ENCODE data around the gene NME2. TPM values are rescaled to one million over a fixed set of nuclear protein-coding genes. Genes with fewer than 3 reads are reported as not detected.

The NME2 gene
- total RNA-seq, 1 donor from 2014 or later, result 468 TPM

DNA sequence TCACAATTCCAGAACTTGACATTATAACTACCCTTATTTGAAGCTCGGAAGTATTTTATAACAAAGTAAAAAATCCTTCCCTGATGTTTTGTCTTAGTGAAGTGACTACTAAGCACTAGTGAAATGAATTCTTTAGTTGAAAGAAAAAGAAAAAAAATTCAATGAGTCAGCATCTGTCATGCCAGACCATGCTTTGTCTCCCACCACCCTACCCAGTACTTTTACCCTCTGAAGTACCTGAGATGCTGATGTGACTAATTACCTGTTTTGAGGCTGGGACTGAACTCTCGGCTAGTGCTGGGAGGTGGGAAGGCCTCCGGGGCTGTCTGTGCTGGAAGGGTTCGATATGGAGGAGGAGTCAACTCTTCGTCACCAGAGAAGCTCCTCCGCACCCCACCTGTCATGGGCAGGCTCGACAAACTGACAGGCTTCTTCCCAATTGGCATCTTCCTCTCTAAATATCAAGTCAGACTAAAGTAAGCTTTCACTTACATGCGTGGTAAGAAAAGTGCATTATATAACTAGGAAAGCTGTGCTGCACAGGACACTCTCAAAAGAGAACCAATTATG is 19.6 kb downstream of the NME2 start:
- no peak for TF ChIP-seq POLR2AphosphoS5 (IDR thresholded peaks at IDR 0.05; ENCODE audit: insufficient read depth in 1 of 2, low read depth in 1 of 2)
- DNase-seq (ENCODE audit: extremely low spot score in 2 of 2), result peak in 1 of 2 donors; percentile 16
- Histone ChIP-seq H3K36me3 (peaks cover 0 to 26% of the 10 kb centered on the region in 2 donors), H3K4me1 (no peaks in the 10 kb centered on the region), H3K27ac (no peak overlapping the region), H3K9me3 (no peaks in the 10 kb centered on the region), H3K27me3 (no peaks in the 10 kb centered on the region), H3K4me3 (no peak overlapping the region)
- intact Hi-C loops (cut with DNase I), result no loop called here

- TF ChIP-seq POLR2A (IDR thresholded peaks at IDR 0.05) (no peak), POLR2AphosphoS5 (IDR thresholded peaks at IDR 0.05; ENCODE audit: insufficient read depth in 1 of 2, low read depth in 1 of 2) (no peak), CTCF (IDR thresholded peaks at IDR 0.05) (no peak)
- DNase-seq (ENCODE audit: extremely low spot score in 2 of 2), result peak in 1 of 2 donors; percentile 10
- Histone ChIP-seq H3K27me3 (no peaks in the 10 kb centered on the region), H3K4me3 (no peak overlapping the region), H3K36me3 (peaks cover 0 to 44% of the 10 kb centered on the region in 2 donors), H3K4me1 (no peaks in the 10 kb centered on the region), H3K9me3 (no peaks in the 10 kb centered on the region), H3K27ac (no peak overlapping the region)
- intact Hi-C loops (cut with DNase I), result no loop called here
These were observed 22.1 kb downstream of the NME2 start for GRCh38 chr17:51188271-51188833.

- no peak overlapping the region for H3K27ac ChIP-seq
- no peak for DNase-seq (ENCODE audit: extremely low spot score in 2 of 2)
- intact Hi-C loops (cut with DNase I), result no loop called here
These were observed 23.0 kb downstream of the NME2 start for GRCh38 chr17:51189162-51189561.

DNA sequence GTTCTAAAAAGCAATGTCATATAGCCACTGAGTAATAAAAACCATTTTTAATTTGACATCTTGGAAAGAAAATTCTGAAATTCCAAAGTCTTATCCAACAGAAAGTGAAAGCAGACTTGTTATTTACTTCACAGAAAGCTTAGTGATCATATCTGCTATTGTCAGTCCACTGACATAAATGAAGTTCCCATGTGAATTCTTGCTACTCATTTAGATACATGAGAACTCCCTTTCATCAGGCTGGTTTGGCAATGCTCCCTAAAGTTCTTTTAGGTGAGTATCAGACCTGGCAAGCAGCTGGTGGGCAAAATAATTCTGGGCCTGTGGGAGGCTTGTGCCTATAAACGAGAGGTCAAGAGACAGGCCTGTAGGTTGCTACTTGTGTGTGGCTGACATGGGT is 23.4 kb downstream of the NME2 start:
- TF ChIP-seq POLR2AphosphoS5 (IDR thresholded peaks at IDR 0.05; ENCODE audit: insufficient read depth in 1 of 2, low read depth in 1 of 2), result no peak
- no peak for TF ChIP-seq POLR2A (IDR thresholded peaks at IDR 0.05)
- TF ChIP-seq CTCF (IDR thresholded peaks at IDR 0.05), result no peak
- intact Hi-C loops (cut with DNase I), result no loop called here

More at GRCh38 chr17:51189162-51189561, 23.0 kb downstream of the NME2 start:
- TF ChIP-seq CTCF (IDR thresholded peaks at IDR 0.05) (no peak), POLR2AphosphoS5 (IDR thresholded peaks at IDR 0.05; ENCODE audit: insufficient read depth in 1 of 2, low read depth in 1 of 2) (no peak), POLR2A (IDR thresholded peaks at IDR 0.05) (no peak)
- H3K36me3 ChIP-seq, result peaks cover 0 to 44% of the 10 kb centered on the region in 2 donors
- no peak overlapping the region for H3K4me3 ChIP-seq
- no peaks in the 10 kb centered on the region for H3K27me3 ChIP-seq
- no peaks in the 10 kb centered on the region for H3K9me3 ChIP-seq
- no peaks in the 10 kb centered on the region for H3K4me1 ChIP-seq

DNA sequence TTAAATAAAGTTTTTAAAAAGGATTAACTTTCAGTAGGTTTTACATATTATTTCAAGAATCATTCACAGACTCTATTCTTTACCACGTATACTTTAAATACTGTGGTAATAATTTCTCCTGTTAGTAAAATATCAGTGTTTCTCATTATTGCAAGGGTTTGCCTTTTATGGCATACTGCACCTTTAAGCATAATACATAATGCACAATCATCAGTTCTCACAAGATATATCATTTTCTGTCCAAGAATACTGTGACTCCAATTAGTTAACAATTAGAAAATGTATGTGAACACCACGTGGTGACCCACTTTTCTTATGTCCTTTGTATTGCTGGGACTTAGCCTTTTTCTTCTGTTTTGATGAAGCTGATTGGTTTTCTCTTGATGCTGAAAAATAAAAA is 25.7 kb downstream of the NME2 start:
- no peaks in the 10 kb centered on the region for H3K9me3 ChIP-seq
- H3K4me3 ChIP-seq, result no peak overlapping the region
- no peaks in the 10 kb centered on the region for H3K27me3 ChIP-seq
- H3K4me1 ChIP-seq, result no peaks in the 10 kb centered on the region
- no peak for DNase-seq (ENCODE audit: extremely low spot score in 2 of 2)
- TF ChIP-seq CTCF (IDR thresholded peaks at IDR 0.05), result no peak
- intact Hi-C loops (cut with DNase I), result no loop called here
- H3K36me3 ChIP-seq, result peaks cover 0 to 47% of the 10 kb centered on the region in 2 donors
- no peak overlapping the region for H3K27ac ChIP-seq

More for the DNA sequence above, 23.4 kb downstream of the NME2 start:
- no peak overlapping the region for H3K4me3 ChIP-seq
- no peaks in the 10 kb centered on the region for H3K27me3 ChIP-seq
- peaks cover 0 to 46% of the 10 kb centered on the region in 2 donors for H3K36me3 ChIP-seq
- no peak for DNase-seq (ENCODE audit: extremely low spot score in 2 of 2)
- no peaks in the 10 kb centered on the region for H3K4me1 ChIP-seq
- H3K9me3 ChIP-seq, result no peaks in the 10 kb centered on the region
- H3K27ac ChIP-seq, result no peak overlapping the region
